CD8-positive, alpha-beta memory T cell (primary cell): Measurements from ENCODE around the gene ABHD15. TPM values are rescaled to one million over a fixed set of nuclear protein-coding genes. Genes with fewer than 3 reads are reported as not detected.
"Not testable (repeated sequence)": the region's sequence is repeated elsewhere in the genome, so short reads cannot be mapped to it uniquely, and the experiment has no call there.

ENCODE experiments used
- CTCF ChIA-PET: fragments of 350-600 bp; sonication (Branson Sonifier 250); formaldehyde crosslinking; loops from one replicate; lab custom pipeline; 2021; ENCODE audit warnings: antibody characterized with exemption; lab: Charles Lee
- POLR2A ChIA-PET: fragments of 350-600 bp; sonication (Branson Sonifier 250); formaldehyde crosslinking; loops from one replicate; lab custom pipeline; 2021; ENCODE audit warnings: antibody characterized with exemption; lab: Charles Lee
- DNase-seq, 5 donors: peaks; one replicate each; pipeline versions ENCODE4 v3.0.0 to v3.0.0-alpha.2; 2020 to 2022; ENCODE audit warnings: mixed read lengths in 1 of 5
- H3K27ac ChIP-seq: one replicate; pipeline ENCODE4 v1.7.0; 2013; ENCODE audit warnings: low read depth, mild to moderate bottlenecking, low read length, moderate library complexity
- H3K27me3 ChIP-seq: 2 replicates; pipeline ENCODE4 v1.7.0; 2013; ENCODE audit warnings: low read length, mild to moderate bottlenecking; ENCODE audit not compliant: insufficient read depth, poor library complexity, severe bottlenecking
- H3K36me3 ChIP-seq: 2 replicates; pipeline ENCODE4 v1.7.0; 2013; ENCODE audit warnings: mild to moderate bottlenecking, low read length, moderate library complexity; ENCODE audit not compliant: insufficient read depth
- H3K4me1 ChIP-seq: 2 replicates; pipeline ENCODE4 v1.7.0; 2013; ENCODE audit warnings: mild to moderate bottlenecking, low read length, moderate library complexity; ENCODE audit not compliant: insufficient read depth
- H3K4me3 ChIP-seq: 2 replicates; pipeline ENCODE4 v1.7.0; 2013; ENCODE audit warnings: mild to moderate bottlenecking, low read length
- H3K9me3 ChIP-seq: 2 replicates; pipeline ENCODE4 v1.7.0; 2013; ENCODE audit warnings: mild to moderate bottlenecking, low read length
- H3K27ac Mint-ChIP-seq, 8 donors: one replicate each; pipeline ENCODE4 v1.8.0; 2020 to 2021; ENCODE audit warnings: mixed read lengths in 8 of 8, mild to moderate bottlenecking in 6 of 8, inconsistent platforms in 3 of 8, moderate library complexity in 3 of 8
- H3K27me3 Mint-ChIP-seq, 2 donors: one replicate each; pipeline ENCODE4 v1.8.0; 2020 to 2021; ENCODE audit warnings: mixed read lengths in 2 of 2, mild to moderate bottlenecking in 1 of 2, moderate library complexity in 1 of 2
- H3K36me3 Mint-ChIP-seq, 3 donors: one replicate each; pipeline ENCODE4 v1.8.0; 2020 to 2021; ENCODE audit warnings: mixed read lengths in 3 of 3, inconsistent platforms in 1 of 3, mild to moderate bottlenecking in 1 of 3
- H3K4me1 Mint-ChIP-seq, 3 donors: one replicate each; pipeline ENCODE4 v1.8.0; 2020 to 2021; ENCODE audit warnings: mixed read lengths in 3 of 3, inconsistent platforms in 1 of 3, mild to moderate bottlenecking in 1 of 3
- H3K4me3 Mint-ChIP-seq, 7 donors: one replicate each; pipeline ENCODE4 v1.8.0; 2020 to 2021; ENCODE audit warnings: mixed read lengths in 7 of 7, mild to moderate bottlenecking in 6 of 7, moderate library complexity in 4 of 7, inconsistent platforms in 2 of 7
- H3K9me3 Mint-ChIP-seq, 5 donors: one replicate each; pipeline ENCODE4 v1.8.0; 2020 to 2022; ENCODE audit warnings: mixed read lengths in 5 of 5, mild to moderate bottlenecking in 3 of 5, moderate library complexity in 2 of 5, inconsistent platforms in 1 of 5
- polyA plus RNA-seq: library from polyadenylated mRNA; unstranded; fragments of 300-500 nt; fragmentation: Illumina TruSeq; gene quantifications from one replicate; pipeline ENCODE4 v1.2.3, GENCODE V29; 2021
- total RNA-seq, 2 experiments: library from RNA; stranded (reverse); gene quantifications; one replicate each; pipeline ENCODE4 v1.2.3, GENCODE V29; 2021

The ABHD15 gene
- total and polyA plus RNA-seq, 3 experiments from 2014 or later, result 18.3 to 22.6 (median 19.3) TPM

GRCh38 chr17:29561554-29562517 lies 5.0 kb downstream of the ABHD15 start:
- Mint-ChIP-seq H3K4me1 (peaks cover 63 to 73% (median 70%) of the 10 kb centered on the region in 3 donors), H3K27ac (peak overlapping the region; percentile 70 to 96 (median 94)), H3K9me3 (no peaks in the 10 kb centered on the region), H3K27me3 (no peaks in the 10 kb centered on the region), H3K4me3 (peak overlapping the region; percentile 50 to 73 (median 64)), H3K36me3 (peaks cover 0 to 34% (median 9%) of the 10 kb centered on the region in 3 donors)
- Histone ChIP-seq H3K27ac (no peak overlapping the region), H3K9me3 (no peaks in the 10 kb centered on the region), H3K4me1 (peaks cover 33% of the 10 kb centered on the region), H3K4me3 (no peak overlapping the region), H3K36me3 (peaks cover 9% of the 10 kb centered on the region), H3K27me3 (no peaks in the 10 kb centered on the region)
- ChIA-PET CTCF (interaction anchor here (1.3 to 1.9 kb wide), 4 partner anchors 11 to 56 kb away, joined by 3 to 6 read pairs (median 4); no protein-coding TSS in a partner anchor), POLR2A (no interaction called here)
- DNase-seq, result peak in 2 of 5 donors; percentile 17 to 26

GRCh38 chr17:29560316-29560715 lies 6.5 kb downstream of the ABHD15 start:
- ChIA-PET CTCF (interaction anchor here (1.5 to 1.9 kb wide), 2 partner anchors 13 to 57 kb away, joined by 4 to 5 read pairs; no protein-coding TSS in a partner anchor), POLR2A (no interaction called here)

GRCh38 chr17:29559640-29560039 lies 7.2 kb downstream of the ABHD15 start:
- Mint-ChIP-seq H3K36me3 (peaks cover 0 to 29% (median 9%) of the 10 kb centered on the region in 3 donors), H3K27ac (peak overlapping the region in 7 of 8 donors; percentile 24 to 89 (median 51)), H3K27me3 (no peaks in the 10 kb centered on the region), H3K4me3 (no peak overlapping the region), H3K4me1 (peaks cover 52 to 66% (median 60%) of the 10 kb centered on the region in 3 donors), H3K9me3 (no peaks in the 10 kb centered on the region)
- Histone ChIP-seq H3K9me3 (no peaks in the 10 kb centered on the region), H3K4me1 (peaks cover 22% of the 10 kb centered on the region), H3K4me3 (no peak overlapping the region), H3K36me3 (peaks cover 9% of the 10 kb centered on the region), H3K27me3 (no peaks in the 10 kb centered on the region), H3K27ac (no peak overlapping the region)
- POLR2A ChIA-PET, result no interaction called here
- DNase-seq, result no peak
- CTCF ChIA-PET, result no interaction called here

More at GRCh38 chr17:29560316-29560715, 6.5 kb downstream of the ABHD15 start:
- no peaks in the 10 kb centered on the region for H3K9me3 Mint-ChIP-seq
- peaks cover 0 to 29% (median 9%) of the 10 kb centered on the region in 3 donors for H3K36me3 Mint-ChIP-seq
- H3K27me3 Mint-ChIP-seq, result no peaks in the 10 kb centered on the region
- Histone ChIP-seq H3K36me3 (peaks cover 9% of the 10 kb centered on the region), H3K27me3 (no peaks in the 10 kb centered on the region), H3K4me1 (peaks cover 27% of the 10 kb centered on the region), H3K4me3 (no peak overlapping the region), H3K9me3 (no peaks in the 10 kb centered on the region), H3K27ac (no peak overlapping the region)
- H3K4me1 Mint-ChIP-seq, result peaks cover 55 to 70% (median 64%) of the 10 kb centered on the region in 3 donors
- peak overlapping the region in 5 of 8 donors; percentile 20 to 95 (median 63) for H3K27ac Mint-ChIP-seq
- no peak overlapping the region for H3K4me3 Mint-ChIP-seq
- DNase-seq, result no peak

GRCh38 chr17:29558139-29558538 lies 8.7 kb downstream of the ABHD15 start:
- H3K4me3 ChIP-seq, H3K36me3 ChIP-seq, POLR2A ChIA-PET, H3K27ac ChIP-seq, DNase-seq, H3K9me3 Mint-ChIP-seq, H3K27me3 Mint-ChIP-seq, H3K27me3 ChIP-seq, H3K9me3 ChIP-seq: not testable (repeated sequence)
- H3K4me3 Mint-ChIP-seq, result peak overlapping the region in 1 of 7 donors; percentile 17
- H3K4me1 Mint-ChIP-seq, result peaks cover 45 to 55% (median 50%) of the 10 kb centered on the region in 3 donors
- H3K4me1 ChIP-seq, result peaks cover 15% of the 10 kb centered on the region
- CTCF ChIA-PET, result interaction anchor here (1.5 to 2.6 kb wide), 2 partner anchors 9 to 34 kb away, joined by 3 to 9 read pairs; partner anchors contain the start of genes ABHD15 and ANKRD13B
- H3K27ac Mint-ChIP-seq, result peak overlapping the region in 7 of 8 donors; percentile 42 to 90 (median 83)
- peaks cover 0 to 25% (median 5%) of the 10 kb centered on the region in 3 donors for H3K36me3 Mint-ChIP-seq

- H3K4me1 ChIP-seq, result peaks cover 15% of the 10 kb centered on the region
- peak overlapping the region in 2 of 7 donors; percentile 14 to 17 for H3K4me3 Mint-ChIP-seq
- H3K36me3 ChIP-seq, result peaks cover 6% of the 10 kb centered on the region
- no peaks in the 10 kb centered on the region for H3K9me3 Mint-ChIP-seq
- no peaks in the 10 kb centered on the region for H3K27me3 ChIP-seq
- H3K4me3 ChIP-seq, result no peak overlapping the region
- no peaks in the 10 kb centered on the region for H3K9me3 ChIP-seq
- ChIA-PET CTCF (interaction anchor here (1.5 to 2.6 kb wide), 4 partner anchors 8 to 35 kb away, joined by 3 to 9 read pairs (median 6); partner anchors contain the start of genes ABHD15 and ANKRD13B), POLR2A (no interaction called here)
- H3K4me1 Mint-ChIP-seq, result peaks cover 41 to 51% (median 46%) of the 10 kb centered on the region in 3 donors
- DNase-seq, result no peak
- no peak overlapping the region for H3K27ac ChIP-seq
- no peaks in the 10 kb centered on the region for H3K27me3 Mint-ChIP-seq
- H3K36me3 Mint-ChIP-seq, result peaks cover 0 to 25% (median 5%) of the 10 kb centered on the region in 3 donors
- H3K27ac Mint-ChIP-seq, result peak overlapping the region in 7 of 8 donors; percentile 64 to 90 (median 82)
These were observed 9.1 kb downstream of the ABHD15 start for GRCh38 chr17:29557739-29558116.

- Histone ChIP-seq H3K9me3 (no peaks in the 10 kb centered on the region), H3K27ac (no peak overlapping the region)
These were observed 9.6 kb downstream of the ABHD15 start for GRCh38 chr17:29557085-29557738.

GRCh38 chr17:29555840-29556239 lies 11.0 kb downstream of the ABHD15 start:
- H3K4me1 Mint-ChIP-seq, result peaks cover 22 to 32% (median 30%) of the 10 kb centered on the region in 3 donors
- H3K4me3 Mint-ChIP-seq, result peak overlapping the region in 1 of 7 donors; percentile 23
- Histone ChIP-seq H3K9me3 (no peaks in the 10 kb centered on the region), H3K4me3 (no peak overlapping the region), H3K27ac (no peak overlapping the region), H3K36me3 (no peaks in the 10 kb centered on the region), H3K27me3 (no peaks in the 10 kb centered on the region), H3K4me1 (peaks cover 11% of the 10 kb centered on the region)
- H3K36me3 Mint-ChIP-seq, result peaks cover 0 to 8% (median 2%) of the 10 kb centered on the region in 3 donors
- H3K27me3 Mint-ChIP-seq, result no peaks in the 10 kb centered on the region
- no peaks in the 10 kb centered on the region for H3K9me3 Mint-ChIP-seq
- POLR2A ChIA-PET, result no interaction called here
- DNase-seq, result no peak
- H3K27ac Mint-ChIP-seq, result peak overlapping the region in 2 of 8 donors; percentile 11 to 26
- CTCF ChIA-PET, result interaction anchor here (1.0 to 3.2 kb wide), 4 partner anchors 9 to 186 kb away, joined by 4 to 11 read pairs (median 8); partner anchors contain the start of gene ABHD15

More at GRCh38 chr17:29557085-29557738, 9.6 kb downstream of the ABHD15 start:
- ChIA-PET CTCF (interaction anchor here (1.0 to 2.6 kb wide), 6 partner anchors 9 to 61 kb away, joined by 3 to 9 read pairs (median 4); partner anchors contain the start of genes ABHD15 and ANKRD13B), POLR2A (interaction anchor here (0.9 kb wide), 1 partner anchor 10 kb away, joined by 6 read pairs; the partner anchor contains the start of gene ABHD15)
- H3K27me3 ChIP-seq, result no peaks in the 10 kb centered on the region
- peak overlapping the region in 7 of 8 donors; percentile 64 to 90 (median 82) for H3K27ac Mint-ChIP-seq
- H3K27me3 Mint-ChIP-seq, result no peaks in the 10 kb centered on the region
- H3K36me3 Mint-ChIP-seq, result peaks cover 0 to 20% (median 5%) of the 10 kb centered on the region in 3 donors
- no peak overlapping the region for H3K4me3 ChIP-seq
- peaks cover 15% of the 10 kb centered on the region for H3K4me1 ChIP-seq
- peaks cover 36 to 46% (median 43%) of the 10 kb centered on the region in 3 donors for H3K4me1 Mint-ChIP-seq
- H3K9me3 Mint-ChIP-seq, result no peaks in the 10 kb centered on the region
- peaks cover 2% of the 10 kb centered on the region for H3K36me3 ChIP-seq
- peak overlapping the region in 3 of 7 donors; percentile 8 to 17 (median 11) for H3K4me3 Mint-ChIP-seq
- no peak for DNase-seq
